Spleen (tissue), 11 donors: ENCODE measurements around the gene CBS. TPM values are rescaled to one million over a fixed set of nuclear protein-coding genes. Genes with fewer than 3 reads are reported as not detected.

Source experiments
- DNase-seq: peaks from one replicate; pipeline ENCODE4 v3.0.0-alpha.2; 2020
- H3K27ac ChIP-seq, 8 donors: fragments of 200-600 bp; sonication (generic) in 7 of 8; 1 replicate in 4 of 8; 2 replicates in 4 of 8; pipeline versions ENCODE4 v1.5.0 to v1.8.0; 2016 to 2021; ENCODE audit warnings: inconsistent platforms in 4 of 8, mild to moderate bottlenecking in 4 of 8, moderate library complexity in 1 of 8
- H3K27me3 ChIP-seq, 7 donors: fragments of 200-600 bp; sonication (generic) in 6 of 7; replicated peaks in 1 of 7; 1 replicate in 4 of 7; 2 replicates in 3 of 7; pipeline versions ENCODE4 v1.5.0 to v1.8.0; 2016 to 2021; ENCODE audit warnings: inconsistent platforms in 3 of 7, mild to moderate bottlenecking in 1 of 7
- H3K36me3 ChIP-seq, 6 donors: fragments of 200-600 bp; sonication (generic) in 5 of 6; 1 replicate in 4 of 6; 2 replicates in 2 of 6; pipeline versions ENCODE4 v1.5.0 to v1.8.0; 2016 to 2021; ENCODE audit warnings: inconsistent platforms in 2 of 6
- H3K4me1 ChIP-seq, 6 donors: fragments of 200-600 bp; sonication (generic) in 5 of 6; 1 replicate in 3 of 6; 2 replicates in 3 of 6; pipeline versions ENCODE4 v1.5.0 to v1.8.0; 2016 to 2021; ENCODE audit warnings: inconsistent platforms in 3 of 6
- H3K4me3 ChIP-seq, 8 donors: fragments of 200-600 bp; sonication (generic) in 7 of 8; 1 replicate in 4 of 8; 2 replicates in 4 of 8; pipeline versions ENCODE4 v1.5.0 to v1.8.0; 2016 to 2021; ENCODE audit warnings: inconsistent platforms in 4 of 8, mild to moderate bottlenecking in 4 of 8, moderate library complexity in 2 of 8
- H3K9me3 ChIP-seq, 8 donors: fragments of 200-600 bp; sonication (generic) in 7 of 8; 1 replicate in 4 of 8; 2 replicates in 4 of 8; pipeline versions ENCODE4 v1.5.0 to v1.8.0; 2016 to 2021; ENCODE audit warnings: inconsistent platforms in 4 of 8
- POLR2A ChIP-seq, 3 donors: fragments of 450-650 bp; IDR thresholded peaks; one replicate each; pipeline ENCODE4 v1.5.1; 2017; ENCODE audit warnings: antibody characterized with exemption in 3 of 3, mild to moderate bottlenecking in 1 of 3
- POLR2AphosphoS5 ChIP-seq, 3 donors: sonication (generic); formaldehyde crosslinking; IDR thresholded peaks; one replicate each; pipeline ENCODE4 v1.5.1; 2017; ENCODE audit warnings: antibody characterized with exemption in 3 of 3
- WGBS, 5 donors: extraction: QIAGEN DNeasy Blood & Tissue Kit in 3 of 5; methylation state at CpG; one replicate each; pipeline versions ENCODE4 v1.1.5 to v1.1.7; 2013 to 2018; 5-methylcytosine and 5-hydroxymethylcytosine counted together
- intact Hi-C: fragments of 100-400 bp; cut with DNase I; formaldehyde crosslinking; loops from one replicate; pipeline ENCODE4 v1.15.0; 2023; ENCODE audit warnings: low total_unique reads
- polyA plus RNA-seq, 3 donors: library from polyadenylated mRNA; stranded (reverse); fragments of 200-250 nt; gene quantifications; one replicate each; pipeline ENCODE4 v1.2.1, GENCODE V29; 2013
- total RNA-seq, 7 donors: library from RNA; depleted of rRNA in 3 of 7; stranded (reverse); fragments of >200 nt in 3 of 7; fragmentation: NEBNext Ultra II Directional in 4 of 7; extraction: Animal tissue kit (Norgen Biotek cat#: 25700) in 4 of 7; gene quantifications; one replicate each; pipeline versions ENCODE4 v1.1.0 to v1.2.1, GENCODE V29; 2016 to 2021
- TF ChIP-seq, protein P1 (sequence below), 11 experiments: fragments of 200-600 bp in 7 of 11; fragments of 450-650 bp in 4 of 11; sonication (generic) in 4 of 11; IDR thresholded peaks in 8 of 11; conservative IDR thresholded peaks in 3 of 11; 1 replicate in 7 of 11; 2 replicates in 4 of 11; pipeline versions ENCODE4 v1.4.0 to v1.8.0; 2016 to 2021; ENCODE audit warnings: antibody characterized with exemption in 11 of 11, inconsistent platforms in 4 of 11, mild to moderate bottlenecking in 1 of 11
- donor health status: healthy with polysubstance abuse.
- donor health status: DM: no; HTN: no; CAD: no; lungs with moderate emphysema.
- donor health status: DM: no; HTN: no; CAD: no.
- donor health status: Bipolar disorder and iron deficiency.
- donor health status: healthy.
- donor health status: DM: no; HTN: no; CAD: no.
- donor health status: DM: yes; HTN: yes; CAD: no.

CBS gene
- total and polyA plus RNA-seq, 10 donors: 0.65 to 10.9 (median 4.0) TPM

GRCh38 chr21:43024439-43025136 is 51.0 kb downstream of the CBS start:
- intact Hi-C loops: no loop called here
- peak; percentile 23 for DNase-seq
- Histone ChIP-seq H3K27me3 (no peaks in the 10 kb centered on the region), H3K9me3 (no peaks in the 10 kb centered on the region), H3K4me3 (no peak overlapping the region), H3K27ac (no peak overlapping the region), H3K4me1 (peaks cover 0 to 11% (median 4%) of the 10 kb centered on the region in 6 donors), H3K36me3 (peaks cover 0 to 100% (median 72%) of the 10 kb centered on the region in 6 donors)
- WGBS, 5 donors: 90 to 96% (median 93%) methylated on average over 17 of the region's 17 CpGs
- TF ChIP-seq POLR2A (IDR thresholded peaks at IDR 0.05) (no peak), POLR2AphosphoS5 (IDR thresholded peaks at IDR 0.05) (no peak)
- TF ChIP-seq, protein P1, sequence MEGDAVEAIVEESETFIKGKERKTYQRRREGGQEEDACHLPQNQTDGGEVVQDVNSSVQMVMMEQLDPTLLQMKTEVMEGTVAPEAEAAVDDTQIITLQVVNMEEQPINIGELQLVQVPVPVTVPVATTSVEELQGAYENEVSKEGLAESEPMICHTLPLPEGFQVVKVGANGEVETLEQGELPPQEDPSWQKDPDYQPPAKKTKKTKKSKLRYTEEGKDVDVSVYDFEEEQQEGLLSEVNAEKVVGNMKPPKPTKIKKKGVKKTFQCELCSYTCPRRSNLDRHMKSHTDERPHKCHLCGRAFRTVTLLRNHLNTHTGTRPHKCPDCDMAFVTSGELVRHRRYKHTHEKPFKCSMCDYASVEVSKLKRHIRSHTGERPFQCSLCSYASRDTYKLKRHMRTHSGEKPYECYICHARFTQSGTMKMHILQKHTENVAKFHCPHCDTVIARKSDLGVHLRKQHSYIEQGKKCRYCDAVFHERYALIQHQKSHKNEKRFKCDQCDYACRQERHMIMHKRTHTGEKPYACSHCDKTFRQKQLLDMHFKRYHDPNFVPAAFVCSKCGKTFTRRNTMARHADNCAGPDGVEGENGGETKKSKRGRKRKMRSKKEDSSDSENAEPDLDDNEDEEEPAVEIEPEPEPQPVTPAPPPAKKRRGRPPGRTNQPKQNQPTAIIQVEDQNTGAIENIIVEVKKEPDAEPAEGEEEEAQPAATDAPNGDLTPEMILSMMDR (IDR thresholded peaks at IDR 0.05 in 8 of 11, conservative IDR thresholded peaks at IDR 0.05 in 3 of 11): no peak

- Histone ChIP-seq H3K27me3 (no peaks in the 10 kb centered on the region), H3K9me3 (no peaks in the 10 kb centered on the region), H3K36me3 (peaks cover 0 to 97% (median 60%) of the 10 kb centered on the region in 6 donors), H3K27ac (no peak overlapping the region), H3K4me1 (peaks cover 0 to 13% (median 4%) of the 10 kb centered on the region in 6 donors), H3K4me3 (no peak overlapping the region)
- 86 to 96% (median 92%) methylated on average over 8 of the region's 8 CpGs for WGBS, 5 donors
- intact Hi-C loops: no loop called here
- TF ChIP-seq POLR2AphosphoS5 (IDR thresholded peaks at IDR 0.05): no peak
- TF ChIP-seq, protein P1 (IDR thresholded peaks at IDR 0.05 in 8 of 11, conservative IDR thresholded peaks at IDR 0.05 in 3 of 11): no peak
- no peak for TF ChIP-seq POLR2A (IDR thresholded peaks at IDR 0.05)
- DNase-seq: peak; percentile 31
Observed at GRCh38 chr21:43023175-43023574, 52.5 kb downstream of the CBS start.

DNA sequence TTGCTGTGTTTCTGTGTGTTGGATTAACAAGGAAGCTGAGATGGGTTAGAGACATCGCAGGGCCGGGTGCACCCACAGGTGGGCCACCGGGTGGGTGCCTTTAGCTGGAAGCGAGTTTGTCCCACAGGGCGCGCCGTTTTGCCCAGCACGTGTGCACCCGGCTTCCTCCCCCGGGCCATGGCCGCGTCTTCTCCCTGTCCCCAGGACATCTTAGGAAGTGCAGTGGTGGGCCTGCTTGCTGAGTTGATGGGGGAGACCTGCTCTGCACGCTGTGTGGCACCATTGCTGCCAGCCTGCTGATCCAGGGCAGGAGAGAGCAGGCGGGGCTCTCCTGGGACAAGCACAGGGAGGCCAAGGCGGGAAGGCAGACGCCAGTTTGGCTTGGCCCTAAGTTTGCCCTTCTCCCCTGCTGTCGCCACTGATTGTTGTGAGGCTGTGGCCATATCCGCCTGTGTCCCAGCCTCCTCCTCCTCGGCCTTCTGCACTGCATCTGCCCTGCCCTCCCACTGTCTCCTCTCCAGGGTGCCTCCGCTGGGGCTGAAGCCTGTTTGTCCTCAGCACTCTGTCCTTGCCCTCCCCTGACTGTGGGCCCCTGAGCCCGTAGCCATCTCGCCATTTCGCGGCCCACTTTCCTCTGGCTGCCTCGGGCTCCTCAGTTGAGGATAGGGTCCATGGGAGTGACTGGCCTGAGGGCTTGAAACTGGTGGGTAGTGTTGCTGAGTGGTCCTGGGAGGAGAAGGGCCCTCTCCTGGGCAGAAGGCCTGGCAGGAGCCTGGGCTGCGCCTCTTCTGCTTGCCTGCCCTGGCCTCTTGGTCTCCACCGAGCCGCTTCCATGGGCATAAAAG is 53.7 kb downstream of the CBS start:
- peak; percentile 62 for DNase-seq
- peaks cover 0 to 97% (median 57%) of the 10 kb centered on the region in 6 donors for H3K36me3 ChIP-seq
- H3K9me3 ChIP-seq: no peaks in the 10 kb centered on the region
- 94 to 96% (median 94%) methylated on average over 27 to 28 of the region's 28 CpGs for WGBS, 5 donors
- H3K27ac ChIP-seq: no peak overlapping the region
- H3K4me1 ChIP-seq: peaks cover 0 to 13% (median 4%) of the 10 kb centered on the region in 6 donors
- peak in 1 of 3 donors; percentile 13 for TF ChIP-seq POLR2AphosphoS5 (IDR thresholded peaks at IDR 0.05)
- TF ChIP-seq, protein P1 (IDR thresholded peaks at IDR 0.05 in 8 of 11, conservative IDR thresholded peaks at IDR 0.05 in 3 of 11): no peak
- no peak for TF ChIP-seq POLR2A (IDR thresholded peaks at IDR 0.05)
- H3K27me3 ChIP-seq: no peaks in the 10 kb centered on the region
- H3K4me3 ChIP-seq: no peak overlapping the region
- intact Hi-C loops: no loop called here

- intact Hi-C loops: no loop called here
- WGBS, 5 donors: 94 to 98% (median 96%) methylated on average over 10 of the region's 10 CpGs
- Histone ChIP-seq H3K4me3 (no peak overlapping the region), H3K9me3 (no peaks in the 10 kb centered on the region), H3K27me3 (no peaks in the 10 kb centered on the region), H3K4me1 (peaks cover 0 to 20% (median 9%) of the 10 kb centered on the region in 6 donors), H3K27ac (no peak overlapping the region), H3K36me3 (peaks cover 0 to 97% (median 63%) of the 10 kb centered on the region in 6 donors)
- TF ChIP-seq POLR2A (IDR thresholded peaks at IDR 0.05): no peak
- no peak for TF ChIP-seq POLR2AphosphoS5 (IDR thresholded peaks at IDR 0.05)
- TF ChIP-seq, protein P1 (IDR thresholded peaks at IDR 0.05 in 8 of 11, conservative IDR thresholded peaks at IDR 0.05 in 3 of 11): no peak
- DNase-seq: no peak
Observed at GRCh38 chr21:43021191-43021590, 54.4 kb downstream of the CBS start.
